CD4-positive, alpha-beta T cell (primary cell): Measurements from ENCODE around the gene ZNF518A. TPM values are rescaled to one million over a fixed set of nuclear protein-coding genes. Genes with fewer than 3 reads are reported as not detected.
A peak's percentile ranks its signal among the peaks of the same experiment; 100 is the strongest.

ENCODE experiments used
- ATAC-seq: fragments of 200-7000 bp; cut with Tn5 transposase; one replicate; pipeline ENCODE4 v1.10.0; 2022; ENCODE audit warnings: mild to moderate bottlenecking; ENCODE audit not compliant: poor library complexity
- CTCF ChIA-PET: fragments of 350-600 bp; sonication (Branson Sonifier 250); formaldehyde crosslinking; loops from one replicate; lab custom pipeline; 2021; ENCODE audit warnings: antibody characterized with exemption, inconsistent platforms; lab: Charles Lee
- POLR2A ChIA-PET: fragments of 350-600 bp; sonication (Branson Sonifier 250); formaldehyde crosslinking; loops from one replicate; lab custom pipeline; 2021; ENCODE audit warnings: antibody characterized with exemption, inconsistent platforms; lab: Charles Lee
- DNase-seq, 14 experiments: peaks; one replicate each; pipeline ENCODE4 v3.0.0-alpha.2; 2013 to 2020; ENCODE audit warnings: mixed read lengths in 2 of 14
- H3K27ac ChIP-seq, 2 donors: one replicate each; pipeline versions ENCODE4 v1.5.1 to v1.7.0; 2013; ENCODE audit warnings: low read length in 2 of 2, low read depth in 1 of 2, mild to moderate bottlenecking in 1 of 2
- H3K27me3 ChIP-seq, 2 experiments: 1 replicate in 1 of 2; 2 replicates in 1 of 2; pipeline versions ENCODE4 v1.6.1 to v1.7.0; 2013; ENCODE audit warnings: low read length in 2 of 2, control low read depth in 1 of 2, mild to moderate bottlenecking in 1 of 2, moderate library complexity in 1 of 2; ENCODE audit not compliant: insufficient read depth in 2 of 2, control insufficient read depth in 1 of 2
- H3K36me3 ChIP-seq: one replicate; pipeline ENCODE4 v1.6.1; 2013; ENCODE audit warnings: low read length, control low read depth; ENCODE audit not compliant: insufficient read depth
- H3K4me1 ChIP-seq: one replicate; pipeline ENCODE4 v1.6.1; 2013; ENCODE audit warnings: low read length, control low read depth; ENCODE audit not compliant: insufficient read depth
- H3K4me3 ChIP-seq: one replicate; pipeline ENCODE4 v1.5.1; 2013; ENCODE audit warnings: mild to moderate bottlenecking, low read length, moderate library complexity
- H3K9me3 ChIP-seq, 2 experiments: 1 replicate in 1 of 2; 2 replicates in 1 of 2; pipeline versions ENCODE4 v1.6.1 to v1.7.0; 2013; ENCODE audit warnings: low read length in 2 of 2, mild to moderate bottlenecking in 2 of 2, control low read depth in 1 of 2, moderate library complexity in 1 of 2; ENCODE audit not compliant: control insufficient read depth in 1 of 2, insufficient read depth in 1 of 2
- H3K27ac Mint-ChIP-seq: one replicate; pipeline ENCODE4 v1.8.0; 2020; ENCODE audit warnings: mixed read lengths
- H3K27me3 Mint-ChIP-seq: one replicate; pipeline ENCODE4 v1.8.0; 2021; ENCODE audit warnings: mixed read lengths
- H3K36me3 Mint-ChIP-seq: one replicate; pipeline ENCODE4 v1.8.0; 2021; ENCODE audit warnings: low read depth, mixed read lengths
- H3K4me1 Mint-ChIP-seq: one replicate; pipeline ENCODE4 v1.8.0; 2021; ENCODE audit warnings: low read depth, mixed read lengths
- H3K4me3 Mint-ChIP-seq: one replicate; pipeline ENCODE4 v1.8.0; 2020; ENCODE audit warnings: mild to moderate bottlenecking, mixed read lengths
- H3K9me3 Mint-ChIP-seq: one replicate; pipeline ENCODE4 v1.8.0; 2020; ENCODE audit warnings: mixed read lengths
- intact Hi-C, 2 experiments: fragments of 100-400 bp; cut with DNase I in 1 of 2; cut with micrococcal nuclease in 1 of 2; formaldehyde crosslinking; loops; one replicate each; pipeline versions ENCODE4 v1.15.1 to v1.9.0; 2023 to 2025; cut with DNase I, micrococcal nuclease
- polyA plus RNA-seq, 2 donors: library from polyadenylated mRNA; unstranded; fragments of 120-200 nt; gene quantifications; one replicate each; pipeline ENCODE4 v1.2.1, GENCODE V29; 2013
- total RNA-seq, 174 experiments: library from RNA in 2 of 174; stranded (reverse) in 2 of 174; gene quantifications; one replicate each; pipeline ENCODE4 v1.2.3 and lab custom pipeline; 2021 to 2026
- TF ChIP-seq, protein P1 (sequence below): fragments of 200-600 bp; IDR thresholded peaks from one replicate; pipeline ENCODE4 v1.8.0; 2022; ENCODE audit warnings: antibody characterized with exemption, mild to moderate bottlenecking

Gene ZNF518A, protein sequence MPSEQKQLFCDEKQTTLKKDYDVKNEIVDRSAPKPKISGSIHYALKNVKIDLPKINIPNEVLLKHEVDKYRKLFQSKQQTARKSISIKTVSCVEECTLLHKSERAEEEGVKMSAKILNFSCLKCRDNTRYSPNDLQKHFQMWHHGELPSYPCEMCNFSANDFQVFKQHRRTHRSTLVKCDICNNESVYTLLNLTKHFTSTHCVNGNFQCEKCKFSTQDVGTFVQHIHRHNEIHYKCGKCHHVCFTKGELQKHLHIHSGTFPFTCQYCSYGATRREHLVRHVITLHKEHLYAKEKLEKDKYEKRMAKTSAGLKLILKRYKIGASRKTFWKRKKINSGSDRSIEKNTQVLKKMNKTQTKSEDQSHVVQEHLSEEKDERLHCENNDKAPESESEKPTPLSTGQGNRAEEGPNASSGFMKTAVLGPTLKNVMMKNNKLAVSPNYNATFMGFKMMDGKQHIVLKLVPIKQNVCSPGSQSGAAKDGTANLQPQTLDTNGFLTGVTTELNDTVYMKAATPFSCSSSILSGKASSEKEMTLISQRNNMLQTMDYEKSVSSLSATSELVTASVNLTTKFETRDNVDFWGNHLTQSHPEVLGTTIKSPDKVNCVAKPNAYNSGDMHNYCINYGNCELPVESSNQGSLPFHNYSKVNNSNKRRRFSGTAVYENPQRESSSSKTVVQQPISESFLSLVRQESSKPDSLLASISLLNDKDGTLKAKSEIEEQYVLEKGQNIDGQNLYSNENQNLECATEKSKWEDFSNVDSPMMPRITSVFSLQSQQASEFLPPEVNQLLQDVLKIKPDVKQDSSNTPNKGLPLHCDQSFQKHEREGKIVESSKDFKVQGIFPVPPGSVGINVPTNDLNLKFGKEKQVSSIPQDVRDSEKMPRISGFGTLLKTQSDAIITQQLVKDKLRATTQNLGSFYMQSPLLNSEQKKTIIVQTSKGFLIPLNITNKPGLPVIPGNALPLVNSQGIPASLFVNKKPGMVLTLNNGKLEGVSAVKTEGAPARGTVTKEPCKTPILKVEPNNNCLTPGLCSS (N-terminal part only)
- total RNA-seq (1 to 10 TPM; 7.4 to 7.9 TPM), total RNA-seq (lab: John Stamatoyannopoulos, UW) (32.2 to 128 (median 62.8) reads per million in 172 experiments)
- polyA plus RNA-seq (2013, experiment 1 of 2), result 13.6 TPM
- 15.9 TPM for polyA plus RNA-seq (2013, experiment 2 of 2)

DNA sequence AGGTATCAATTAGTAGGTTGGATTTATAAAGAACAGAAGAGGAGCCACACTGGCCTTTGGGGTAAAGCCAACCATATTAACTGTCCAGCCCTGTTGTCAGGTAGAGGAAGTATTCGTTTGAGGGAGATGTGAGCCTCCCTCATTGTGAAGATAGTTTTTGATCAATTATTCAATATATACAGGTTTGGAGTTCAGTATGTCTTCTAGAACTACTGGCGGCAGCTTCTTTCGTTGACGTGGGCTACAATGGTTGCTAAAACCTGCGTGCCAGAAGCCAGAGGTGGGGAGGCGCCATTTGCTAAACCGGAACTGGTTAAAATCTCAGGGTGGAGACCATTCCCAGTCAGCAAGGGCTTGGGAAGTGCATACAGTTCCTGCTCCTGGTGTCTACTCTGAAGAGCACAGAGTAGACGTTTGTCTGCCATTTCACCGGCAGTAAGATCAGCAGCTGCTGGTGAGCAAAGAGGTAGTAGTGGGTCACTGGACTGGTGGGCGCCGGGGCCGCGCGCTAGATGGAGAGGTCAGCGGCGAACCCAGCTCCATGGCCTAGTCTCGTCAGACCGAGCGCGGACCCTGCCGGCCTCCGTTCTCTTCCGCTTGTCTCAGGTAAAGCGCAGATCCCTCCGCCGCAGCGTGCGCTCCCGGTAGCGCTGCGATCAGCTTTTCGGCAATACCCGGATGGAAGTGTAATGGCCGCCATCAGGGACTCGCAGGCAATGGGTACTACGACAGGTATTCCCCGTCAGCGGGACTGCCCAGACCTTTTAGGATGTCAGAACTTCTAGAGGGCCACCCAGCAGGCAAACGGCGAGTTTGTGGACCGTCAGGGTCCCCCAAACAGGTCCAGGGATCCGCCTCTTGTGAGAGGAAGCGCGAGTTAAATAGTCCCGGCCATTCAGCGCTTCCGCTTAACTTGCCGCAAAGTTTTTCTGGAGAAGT lies at the start of gene ZNF518A:
ZNF518A (plus strand) TSS at position 911 of the 939 bp plus-strand sequence. CDS start 26,026 bp downstream, outside the sequence.
- Mint-ChIP-seq H3K9me3 (peaks cover 12% of the 10 kb centered on the region), H3K27ac (peak within 1 kb of the TSS; percentile 99), H3K36me3 (peaks cover 61% of the 10 kb centered on the region), H3K27me3 (peaks cover 62% of the 10 kb centered on the region), H3K4me3 (peak within 1 kb of the TSS; percentile 93), H3K4me1 (peaks cover 27% of the 10 kb centered on the region)
- peak; percentile 82 for ATAC-seq
- TF ChIP-seq, protein P1, sequence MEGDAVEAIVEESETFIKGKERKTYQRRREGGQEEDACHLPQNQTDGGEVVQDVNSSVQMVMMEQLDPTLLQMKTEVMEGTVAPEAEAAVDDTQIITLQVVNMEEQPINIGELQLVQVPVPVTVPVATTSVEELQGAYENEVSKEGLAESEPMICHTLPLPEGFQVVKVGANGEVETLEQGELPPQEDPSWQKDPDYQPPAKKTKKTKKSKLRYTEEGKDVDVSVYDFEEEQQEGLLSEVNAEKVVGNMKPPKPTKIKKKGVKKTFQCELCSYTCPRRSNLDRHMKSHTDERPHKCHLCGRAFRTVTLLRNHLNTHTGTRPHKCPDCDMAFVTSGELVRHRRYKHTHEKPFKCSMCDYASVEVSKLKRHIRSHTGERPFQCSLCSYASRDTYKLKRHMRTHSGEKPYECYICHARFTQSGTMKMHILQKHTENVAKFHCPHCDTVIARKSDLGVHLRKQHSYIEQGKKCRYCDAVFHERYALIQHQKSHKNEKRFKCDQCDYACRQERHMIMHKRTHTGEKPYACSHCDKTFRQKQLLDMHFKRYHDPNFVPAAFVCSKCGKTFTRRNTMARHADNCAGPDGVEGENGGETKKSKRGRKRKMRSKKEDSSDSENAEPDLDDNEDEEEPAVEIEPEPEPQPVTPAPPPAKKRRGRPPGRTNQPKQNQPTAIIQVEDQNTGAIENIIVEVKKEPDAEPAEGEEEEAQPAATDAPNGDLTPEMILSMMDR, result no peak
- Histone ChIP-seq H3K9me3 (peaks cover 0 to 8% of the 10 kb centered on the region in 2 experiments), H3K27me3 (peaks cover 7 to 36% of the 10 kb centered on the region in 2 experiments), H3K36me3 (peaks cover 14% of the 10 kb centered on the region), H3K27ac (peak within 1 kb of the TSS; percentile 93 to 98), H3K4me1 (peaks cover 14% of the 10 kb centered on the region), H3K4me3 (peak within 1 kb of the TSS; percentile 67)
- POLR2A ChIA-PET, result interaction anchor here (0.6 to 2.4 kb wide), 28 partner anchors 9 to 702 kb away, joined by 3 to 250 read pairs (median 4); partner anchors contain the start of genes CC2D2B, CCNJ, LCOR and TCTN3
- peak; percentile 79 to 97 (median 87) for DNase-seq
- CTCF ChIA-PET, result interaction anchor here (1.1 to 2.4 kb wide), 6 partner anchors 9 to 436 kb away, joined by 3 to 12 read pairs (median 3); partner anchors contain the start of gene TCTN3
- intact Hi-C loops, result loop anchor here (1.0 to 10.0 kb wide), 9 partner anchors 39 to 567 kb away; partner anchors contain the start of genes CCNJ (in 2 of the 2), TCTN3 (in 2 of the 2), CC2D2B (in 1 of the 2) and SORBS1 (in 1 of the 2)

DNA sequence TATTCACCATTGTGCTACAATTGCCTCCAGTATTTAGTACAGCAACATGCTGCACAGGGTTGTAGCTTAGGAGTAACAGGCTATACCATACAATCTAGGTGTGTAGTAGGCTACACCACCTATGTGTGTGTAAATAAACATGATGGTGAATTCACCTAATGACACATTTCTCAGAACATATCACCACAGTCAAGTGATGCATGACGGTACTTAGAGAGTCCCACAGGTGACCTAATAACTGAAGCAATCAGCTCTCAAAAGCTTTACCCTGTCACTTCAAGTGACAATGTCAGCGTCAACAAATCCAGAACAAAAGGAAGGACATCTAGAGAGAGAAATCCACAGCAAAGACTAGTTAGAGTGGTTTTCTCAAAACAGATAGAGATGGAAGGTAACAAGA lies 47.9 kb upstream of the ZNF518A start:
- POLR2A ChIA-PET, result interaction anchor here (1.0 kb wide), 1 partner anchor 48 kb away, joined by 3 read pairs; the partner anchor contains the start of gene ZNF518A
- H3K36me3 ChIP-seq, result no peaks in the 10 kb centered on the region

More for the DNA sequence above, 47.9 kb upstream of the ZNF518A start:
- H3K27ac Mint-ChIP-seq, result no peak overlapping the region
- Histone ChIP-seq H3K4me1 (no peaks in the 10 kb centered on the region), H3K4me3 (no peak overlapping the region), H3K27me3 (no peaks in the 10 kb centered on the region), H3K27ac (no peak overlapping the region), H3K9me3 (no peaks in the 10 kb centered on the region)
- no peaks in the 10 kb centered on the region for H3K9me3 Mint-ChIP-seq
- peaks cover 52% of the 10 kb centered on the region for H3K36me3 Mint-ChIP-seq
- TF ChIP-seq, protein P1, result no peak
- no peak overlapping the region for H3K4me3 Mint-ChIP-seq
- no peaks in the 10 kb centered on the region for H3K4me1 Mint-ChIP-seq
- H3K27me3 Mint-ChIP-seq, result no peaks in the 10 kb centered on the region
- CTCF ChIA-PET, result interaction anchor here (0.6 to 1.4 kb wide), 2 partner anchors 24 to 73 kb away, joined by 3 read pairs; no protein-coding TSS in a partner anchor
- intact Hi-C loops, result loop anchor here in 1 of 2 experiments (2.0 kb wide), 1 partner anchor 33 kb away; no protein-coding TSS in a partner anchor
- DNase-seq (no peak), ATAC-seq (no peak)
